H1 (cell line): ENCODE results near the gene CBLB. TPM values are rescaled to one million over a fixed set of nuclear protein-coding genes. Genes with fewer than 3 reads are reported as not detected.

Source experiments
- ATF2 ChIP-seq: IDR thresholded peaks from 2 replicates; pipeline ENCODE4 v1.6.1; 2012; ENCODE audit warnings: low read length, inconsistent platforms
- BACH1 ChIP-seq: IDR thresholded peaks from 2 replicates; pipeline ENCODE4 v1.6.1; 2012; ENCODE audit warnings: low read length, improper control_type of control experiment
- CBX8 ChIP-seq: fragments of 300-800, 300-1000 bp; sonication (generic); IDR thresholded peaks from 2 replicates; pipeline ENCODE4 v1.7.1; 2016; ENCODE audit warnings: low read depth, low read length, borderline replicate concordance
- FOSL1 ChIP-seq: IDR thresholded peaks from 2 replicates; pipeline ENCODE4 v1.6.1; 2011; ENCODE audit warnings: mild to moderate bottlenecking, low read depth, low read length, moderate library complexity; ENCODE audit not compliant: insufficient read depth
- GTF2F1 ChIP-seq: IDR thresholded peaks from 2 replicates; pipeline ENCODE4 v1.6.1; 2012; ENCODE audit warnings: low read depth, low read length, improper control_type of control experiment, borderline replicate concordance
- SRF ChIP-seq: IDR thresholded peaks from 2 replicates; pipeline ENCODE4 v1.6.1; 2011; ENCODE audit warnings: mild to moderate bottlenecking, low read depth, low read length, moderate library complexity
- TEAD4 ChIP-seq: IDR thresholded peaks from 2 replicates; pipeline ENCODE4 v1.6.1; 2012; ENCODE audit warnings: low read depth, low read length, inconsistent platforms, mixed read lengths
- polyA plus RNA-seq, 7 experiments: library from polyadenylated mRNA; depleted of rRNA in 3 of 7; stranded (reverse) in 5 of 7; unstranded in 2 of 7; fragments of >200 nt in 5 of 7; fragments of 200-250 nt in 2 of 7; gene quantifications; 1 replicate in 5 of 7; 2 replicates in 1 of 7; 4 replicates in 1 of 7; pipeline versions ENCODE4 v1.2.1 to v1.2.3, GENCODE V29; 2011 to 2013; ENCODE audit warnings: missing spikeins in 2 of 7, mixed read lengths in 2 of 7
- total RNA-seq: library from RNA; stranded (reverse); fragmentation: NEBNext Ultra II Directional; extraction: Animal tissue kit (Norgen Biotek cat#: 25700); gene quantifications from 2 replicates; pipeline ENCODE4 v1.2.1, GENCODE V29; 2021
- TF ChIP-seq, protein P1 (sequence below): IDR thresholded peaks from 2 replicates; pipeline ENCODE4 v1.6.1; 2011; ENCODE audit warnings: low read depth, mild to moderate bottlenecking, low read length; ENCODE audit not compliant: insufficient read depth

CBLB gene
- total and polyA plus RNA-seq, 2 of the 8 experiments (the other 6 are each of a cell fraction or from before 2014, with no cell fraction given) = 14.5 to 26.0 TPM

DNA sequence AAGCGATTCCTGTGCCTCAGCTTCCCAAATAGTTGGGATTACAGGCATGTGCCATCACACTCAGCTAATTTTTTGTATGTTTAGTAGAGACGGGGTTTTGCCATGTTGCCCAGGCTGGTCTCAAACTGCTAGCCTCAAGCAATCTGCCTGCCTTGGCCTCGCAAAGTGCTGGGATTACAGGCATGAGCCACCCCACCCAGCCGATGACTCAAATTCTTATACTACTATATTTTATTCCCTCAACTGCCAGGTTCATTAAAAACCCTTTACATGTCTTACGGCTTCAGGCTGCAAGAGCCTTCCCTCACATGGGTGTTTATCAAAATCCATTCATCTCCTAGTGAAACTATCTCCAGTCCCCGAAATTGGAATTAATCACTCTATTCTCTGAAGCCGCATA lies 63.4 kb downstream of the CBLB start (continued):
- TF ChIP-seq FOSL1 (no peak), ATF2 (no peak), BACH1 (no peak), GTF2F1 (no peak), TEAD4 (no peak), CBX8 (no peak), SRF (no peak)
- TF ChIP-seq, protein P1, sequence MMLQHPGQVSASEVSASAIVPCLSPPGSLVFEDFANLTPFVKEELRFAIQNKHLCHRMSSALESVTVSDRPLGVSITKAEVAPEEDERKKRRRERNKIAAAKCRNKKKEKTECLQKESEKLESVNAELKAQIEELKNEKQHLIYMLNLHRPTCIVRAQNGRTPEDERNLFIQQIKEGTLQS = no peak
- TF ChIP-seq, all 59 proteins: peak for 0
